T-helper 1 cell treated with Interleukin-12 subunit alpha and Interleukin-12 subunit beta and Interleukin-4 antibody, amounts not matched to agents 30 μg/mL and 1 μg/mL, for 36 hours (primary cell): ENCODE data around the gene LRRC59.

Source experiments
- H3K27ac Mint-ChIP-seq: one replicate; pipeline ENCODE4 v1.8.0; 2021; ENCODE audit warnings: mild to moderate bottlenecking, mixed read lengths
- H3K27me3 Mint-ChIP-seq: one replicate; pipeline ENCODE4 v1.8.0; 2021; ENCODE audit warnings: low read depth, mixed read lengths
- H3K36me3 Mint-ChIP-seq: one replicate; pipeline ENCODE4 v1.8.0; 2021; ENCODE audit warnings: low read depth, mixed read lengths
- H3K4me1 Mint-ChIP-seq: one replicate; pipeline ENCODE4 v1.8.0; 2021; ENCODE audit warnings: low read depth, mixed read lengths
- H3K4me3 Mint-ChIP-seq: one replicate; pipeline ENCODE4 v1.8.0; 2021; ENCODE audit warnings: mild to moderate bottlenecking, moderate library complexity, mixed read lengths
- H3K9me3 Mint-ChIP-seq: one replicate; pipeline ENCODE4 v1.8.0; 2021; ENCODE audit warnings: mixed read lengths

The LRRC59 gene

DNA sequence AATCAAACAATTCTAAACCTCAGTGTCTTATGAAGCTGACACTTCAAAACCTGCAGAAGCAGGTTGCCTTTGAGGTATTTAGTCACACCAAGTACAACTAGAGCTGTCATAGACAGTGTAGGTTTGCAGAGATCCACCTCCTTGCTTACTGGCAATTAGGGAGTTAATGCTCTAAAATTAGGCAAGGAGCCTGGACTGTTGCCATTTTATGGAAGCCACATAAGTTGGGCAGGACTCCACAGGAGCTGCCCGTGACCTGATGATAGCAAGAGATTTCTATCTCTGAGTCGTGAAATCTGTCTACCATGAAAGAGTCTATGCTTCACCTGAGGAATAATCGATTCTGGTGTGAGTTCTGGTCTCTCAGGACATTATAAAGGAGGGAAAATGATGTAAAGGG lies 15.4 kb downstream of the LRRC59 start:
- peaks cover 3% of the 10 kb centered on the region for H3K4me1 Mint-ChIP-seq

DNA sequence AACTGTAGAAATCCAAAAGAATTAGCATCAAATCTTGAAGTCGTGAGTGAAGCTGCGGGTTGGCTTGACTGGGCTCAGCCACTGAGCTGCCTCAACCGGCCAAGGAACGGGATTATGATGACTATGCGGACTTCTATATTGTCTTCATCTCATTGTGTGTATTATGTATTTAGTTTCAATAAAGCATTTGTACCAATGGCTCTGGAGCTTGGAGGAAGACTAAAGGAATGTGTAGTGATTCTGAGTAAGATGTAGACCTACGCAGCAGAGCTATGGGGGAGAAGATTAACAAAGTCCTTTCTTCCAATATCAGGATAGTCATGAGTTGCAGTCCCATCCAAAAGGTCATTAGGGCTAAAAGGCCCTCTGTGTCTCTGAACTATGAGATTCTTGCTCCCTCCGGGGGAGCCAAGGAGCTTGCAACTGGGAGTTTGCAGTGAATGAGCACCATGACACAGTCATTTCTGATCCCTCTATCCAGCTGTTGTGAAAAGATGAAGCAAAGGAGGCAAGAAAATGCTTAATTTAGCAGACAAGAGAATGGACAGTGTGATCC lies 16.0 kb downstream of the LRRC59 start:
- no peak overlapping the region for H3K4me3 Mint-ChIP-seq
- peaks cover 40% of the 10 kb centered on the region for H3K36me3 Mint-ChIP-seq
- H3K4me1 Mint-ChIP-seq: no peaks in the 10 kb centered on the region
- no peaks in the 10 kb centered on the region for H3K9me3 Mint-ChIP-seq
- no peaks in the 10 kb centered on the region for H3K27me3 Mint-ChIP-seq
- no peak overlapping the region for H3K27ac Mint-ChIP-seq

More for the DNA sequence above, 15.4 kb downstream of the LRRC59 start:
- H3K4me3 Mint-ChIP-seq: no peak overlapping the region
- H3K27ac Mint-ChIP-seq: no peak overlapping the region
- H3K9me3 Mint-ChIP-seq: no peaks in the 10 kb centered on the region
- H3K36me3 Mint-ChIP-seq: peaks cover 46% of the 10 kb centered on the region
- H3K27me3 Mint-ChIP-seq: no peaks in the 10 kb centered on the region

DNA sequence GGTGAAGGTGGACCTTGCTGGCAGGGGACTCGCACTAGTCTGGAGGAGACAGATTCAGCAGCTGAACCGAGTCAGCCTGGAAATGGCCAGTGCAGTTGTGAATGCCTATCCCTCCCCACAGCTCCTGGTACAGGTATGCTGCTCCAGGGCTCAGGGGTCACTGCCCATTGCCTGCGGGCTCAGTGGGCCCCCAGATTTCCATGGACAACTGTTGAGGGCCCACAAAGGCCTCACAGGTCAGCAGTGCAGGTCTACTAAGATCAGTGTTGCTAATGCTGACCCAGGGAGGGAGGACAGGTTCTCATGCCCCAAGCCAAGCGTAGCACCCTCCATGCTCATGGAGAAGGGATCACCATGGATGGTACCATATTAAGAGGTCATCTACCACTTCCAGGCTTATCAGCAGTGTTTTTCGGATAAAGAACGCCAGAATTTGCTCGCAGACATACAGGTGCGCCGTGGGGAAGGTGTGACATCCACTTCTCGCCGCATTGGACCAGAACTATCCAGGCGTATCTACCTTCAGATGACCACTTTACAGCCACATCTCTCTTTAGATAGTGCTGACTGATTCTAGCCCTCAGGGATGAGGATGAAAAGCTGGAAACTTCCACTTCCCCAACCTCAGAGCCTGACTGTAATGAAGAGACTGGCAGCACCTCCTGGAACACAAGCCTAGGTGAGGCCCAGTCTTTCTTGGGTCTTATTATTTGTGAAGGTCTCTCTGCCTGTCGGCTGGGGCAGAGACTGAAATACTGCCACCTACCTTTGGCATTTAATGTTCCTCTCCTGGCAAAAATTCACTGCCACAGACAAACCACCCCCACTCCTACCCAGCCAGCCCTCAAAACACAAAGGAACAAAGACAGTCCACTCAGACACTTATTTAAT lies 16.7 kb downstream of the LRRC59 start:
- Mint-ChIP-seq H3K9me3 (no peaks in the 10 kb centered on the region), H3K4me1 (no peaks in the 10 kb centered on the region), H3K27me3 (no peaks in the 10 kb centered on the region), H3K4me3 (no peak overlapping the region), H3K27ac (no peak overlapping the region), H3K36me3 (peaks cover 41% of the 10 kb centered on the region)

DNA sequence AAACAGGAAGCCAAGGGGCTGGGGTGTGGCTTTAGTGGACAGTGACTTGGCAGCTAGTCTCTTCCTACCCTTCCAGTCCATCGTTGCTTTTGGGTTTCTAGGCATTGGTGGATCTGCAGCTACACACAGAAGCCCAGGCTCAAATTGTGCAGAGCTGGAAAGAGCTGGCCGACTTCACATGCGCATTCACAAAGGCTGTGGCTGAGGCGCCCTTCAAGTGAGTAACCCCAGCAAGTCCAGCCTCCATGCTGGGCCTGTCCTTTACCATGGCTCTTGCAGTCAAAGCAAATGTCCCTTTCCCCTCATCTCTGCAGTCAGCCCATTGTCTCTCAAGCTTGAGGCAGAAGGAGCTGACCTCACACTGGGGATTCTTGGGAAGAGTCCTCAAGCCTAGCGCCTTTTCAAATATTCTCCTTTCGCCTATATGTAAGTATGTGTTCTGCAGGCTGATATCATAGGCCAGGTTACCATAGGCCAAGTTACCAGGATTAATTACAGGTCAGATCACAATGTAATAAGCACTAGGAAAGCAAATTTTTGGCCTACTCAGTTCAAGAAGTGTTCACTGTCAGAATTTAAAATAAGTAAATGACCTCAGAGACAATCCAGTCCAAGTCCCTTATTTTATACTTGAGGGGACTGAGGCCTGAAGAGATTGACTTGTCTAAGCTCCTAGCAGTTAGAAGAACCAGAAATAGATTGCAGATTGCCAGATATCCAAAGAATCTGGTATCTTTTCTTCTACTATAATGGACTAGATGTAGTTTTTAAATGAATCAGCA lies 17.8 kb downstream of the LRRC59 start:
- no peaks in the 10 kb centered on the region for H3K4me1 Mint-ChIP-seq
- no peak overlapping the region for H3K4me3 Mint-ChIP-seq
- H3K9me3 Mint-ChIP-seq: no peaks in the 10 kb centered on the region
- peaks cover 31% of the 10 kb centered on the region for H3K36me3 Mint-ChIP-seq
- H3K27ac Mint-ChIP-seq: no peak overlapping the region
- no peaks in the 10 kb centered on the region for H3K27me3 Mint-ChIP-seq

DNA sequence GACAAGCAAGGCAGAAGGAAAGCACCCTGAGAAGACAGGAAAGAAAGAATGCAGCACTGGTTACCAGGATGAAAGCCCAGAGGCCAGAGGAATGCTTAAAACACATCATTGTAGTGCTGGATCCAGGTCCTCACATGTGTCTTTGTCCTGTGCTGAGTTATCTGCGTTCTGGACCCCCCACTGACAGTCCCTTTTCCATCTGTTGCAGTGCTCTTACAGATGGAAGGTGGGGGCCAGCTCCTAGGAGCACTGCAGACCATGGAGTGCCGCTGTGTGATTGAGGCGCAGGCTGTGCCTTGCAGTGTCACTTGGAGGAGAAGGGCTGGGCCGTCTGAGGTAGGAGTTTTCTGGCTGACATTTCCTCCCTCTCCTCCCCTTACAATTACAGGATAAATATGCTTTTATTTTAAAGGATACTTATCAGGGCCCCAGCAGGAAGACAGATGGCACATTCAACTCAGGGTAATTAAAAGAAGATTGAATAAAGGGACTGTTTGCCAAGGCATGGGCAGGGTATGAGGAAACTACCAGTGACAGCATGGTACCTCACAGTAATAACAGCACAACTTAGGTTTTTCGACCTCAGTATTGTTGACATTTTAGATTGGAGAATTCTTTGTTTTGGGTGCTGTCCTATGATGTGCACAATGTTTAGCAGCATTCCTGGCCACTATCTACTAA lies 21.3 kb downstream of the LRRC59 start:
- peaks cover 18% of the 10 kb centered on the region for H3K4me1 Mint-ChIP-seq
- H3K4me3 Mint-ChIP-seq: no peak overlapping the region
- no peaks in the 10 kb centered on the region for H3K27me3 Mint-ChIP-seq
- no peaks in the 10 kb centered on the region for H3K9me3 Mint-ChIP-seq
- H3K36me3 Mint-ChIP-seq: peaks cover 24% of the 10 kb centered on the region
- no peak overlapping the region for H3K27ac Mint-ChIP-seq

DNA sequence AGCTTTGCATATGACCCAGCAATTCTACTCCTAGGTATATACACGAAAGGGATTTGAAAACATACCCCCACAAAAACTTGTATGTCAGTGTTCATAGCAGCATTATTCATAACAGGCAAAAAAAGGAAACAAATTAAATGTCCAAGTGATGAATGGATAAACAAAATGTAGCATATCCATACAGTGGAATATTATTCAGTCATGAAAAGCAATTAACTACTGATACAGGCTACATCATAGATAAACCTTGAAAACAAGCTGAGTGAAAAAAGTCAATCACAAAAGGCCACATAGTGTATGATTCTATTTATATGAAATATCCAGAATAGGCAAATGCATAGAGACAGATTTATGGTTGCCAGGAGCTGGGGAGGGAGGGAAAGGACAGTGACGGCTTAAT lies 23.6 kb downstream of the LRRC59 start:
- peak overlapping the region; percentile 97 for H3K27ac Mint-ChIP-seq
- H3K4me3 Mint-ChIP-seq: peak overlapping the region; percentile 92
- H3K9me3 Mint-ChIP-seq: no peaks in the 10 kb centered on the region
- H3K27me3 Mint-ChIP-seq: no peaks in the 10 kb centered on the region
- peaks cover 21% of the 10 kb centered on the region for H3K4me1 Mint-ChIP-seq
- H3K36me3 Mint-ChIP-seq: peaks cover 21% of the 10 kb centered on the region

DNA sequence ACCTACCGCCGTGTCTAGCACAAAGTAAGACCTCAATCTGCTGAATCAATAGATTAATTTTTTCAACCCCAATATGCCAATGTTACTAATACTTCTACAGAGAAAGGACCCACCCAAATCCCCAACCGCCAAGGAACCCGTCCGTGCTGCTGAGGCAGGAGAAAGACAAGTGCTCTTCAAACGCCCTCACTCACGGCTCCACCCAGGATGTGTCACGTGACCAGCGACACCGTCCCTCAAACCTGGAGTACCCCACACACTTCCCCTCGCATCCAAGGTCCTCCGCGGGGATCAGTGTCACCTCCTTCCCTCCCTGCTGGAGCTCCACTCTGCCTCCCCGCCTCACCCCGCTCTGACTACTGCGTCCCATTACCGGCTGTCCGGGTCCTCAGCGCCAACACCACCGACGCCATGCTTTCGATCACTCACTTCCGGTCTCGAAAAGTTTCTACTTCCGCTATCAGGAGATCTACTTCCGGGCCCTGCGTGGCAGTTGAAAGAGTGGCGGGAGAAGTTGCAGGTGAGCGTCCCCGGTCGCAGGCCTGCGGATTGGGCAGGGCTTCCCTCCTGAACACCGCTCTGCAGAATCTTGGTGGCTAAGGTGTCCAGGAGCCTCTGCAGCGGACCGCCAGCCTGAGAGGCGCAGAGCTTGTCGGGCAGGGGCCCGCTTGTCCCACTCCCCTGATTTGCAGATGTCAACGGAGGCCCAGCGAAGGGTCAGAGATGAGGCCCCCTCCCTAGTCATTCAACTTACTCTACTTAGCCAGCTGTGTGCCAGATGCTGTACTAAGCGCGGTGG lies 24.4 kb downstream of the LRRC59 start, which contains the start of the genes EME1 and MRPL27:
EME1 (plus strand) TSS at position 472 of the 799 bp plus-strand sequence. CDS start 1,980 bp downstream, outside the sequence.
MRPL27 (minus strand) TSS at position 427 of the 799 bp plus-strand sequence; CDS start at position 413, 14 bp downstream.
- H3K4me3 Mint-ChIP-seq: peak within 1 kb of the TSS; percentile 92
- peaks cover 21% of the 10 kb centered on the region for H3K4me1 Mint-ChIP-seq
- peaks cover 29% of the 10 kb centered on the region for H3K36me3 Mint-ChIP-seq
- H3K9me3 Mint-ChIP-seq: no peaks in the 10 kb centered on the region
- peak within 1 kb of the TSS; percentile 97 for H3K27ac Mint-ChIP-seq
- no peaks in the 10 kb centered on the region for H3K27me3 Mint-ChIP-seq

DNA sequence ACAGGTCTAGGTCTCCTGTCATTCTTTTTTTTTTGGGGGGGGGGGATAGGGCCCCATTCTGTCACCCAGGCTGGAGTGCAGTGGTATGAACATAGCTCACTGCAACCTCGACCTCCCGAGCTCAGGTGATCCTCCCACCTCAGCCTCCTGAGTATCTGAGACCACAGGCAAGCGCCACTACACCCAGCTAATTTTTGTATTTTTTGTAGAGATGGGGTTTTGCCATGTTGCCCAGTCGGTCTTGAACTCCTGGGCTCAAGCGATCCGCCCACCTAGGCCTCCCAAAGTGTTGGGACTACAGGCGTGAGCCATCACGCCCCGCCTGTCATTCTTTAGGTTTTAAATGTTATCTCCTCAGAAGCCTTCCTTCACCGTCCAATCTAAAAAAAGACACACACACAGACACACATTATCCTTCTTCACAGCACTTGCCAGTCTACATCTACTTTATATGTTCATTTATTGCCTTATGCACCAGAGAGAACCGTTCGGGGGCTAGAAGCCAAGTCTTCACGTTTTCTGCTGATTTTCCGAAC lies 25.0 kb downstream of the LRRC59 start:
- Mint-ChIP-seq H3K4me3 (peak overlapping the region; percentile 92), H3K36me3 (peaks cover 34% of the 10 kb centered on the region), H3K27ac (peak overlapping the region; percentile 97), H3K27me3 (no peaks in the 10 kb centered on the region), H3K9me3 (no peaks in the 10 kb centered on the region), H3K4me1 (peaks cover 21% of the 10 kb centered on the region)

DNA sequence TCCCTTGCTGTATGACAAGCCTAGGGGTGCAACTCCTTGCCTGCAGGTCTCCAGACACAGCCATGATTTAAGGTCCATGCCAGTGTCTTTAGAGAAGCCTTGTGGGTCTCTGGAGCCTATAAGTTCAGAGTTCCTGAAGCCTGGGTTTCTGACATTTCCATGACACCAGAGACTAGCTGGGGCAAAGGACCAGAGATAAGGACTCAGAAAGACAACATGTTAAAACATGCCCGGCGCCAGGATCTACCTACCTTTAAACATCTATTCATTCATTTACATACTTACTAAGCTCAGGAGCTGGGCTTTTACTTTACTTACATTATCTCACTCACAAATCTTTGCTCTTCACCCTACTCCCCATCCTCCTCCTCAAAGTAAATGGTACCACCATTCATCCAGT lies 25.8 kb downstream of the LRRC59 start:
- Mint-ChIP-seq H3K4me3 (peak overlapping the region; percentile 92), H3K27ac (peak overlapping the region; percentile 97), H3K9me3 (no peaks in the 10 kb centered on the region), H3K36me3 (peaks cover 34% of the 10 kb centered on the region), H3K4me1 (peaks cover 21% of the 10 kb centered on the region), H3K27me3 (no peaks in the 10 kb centered on the region)

DNA sequence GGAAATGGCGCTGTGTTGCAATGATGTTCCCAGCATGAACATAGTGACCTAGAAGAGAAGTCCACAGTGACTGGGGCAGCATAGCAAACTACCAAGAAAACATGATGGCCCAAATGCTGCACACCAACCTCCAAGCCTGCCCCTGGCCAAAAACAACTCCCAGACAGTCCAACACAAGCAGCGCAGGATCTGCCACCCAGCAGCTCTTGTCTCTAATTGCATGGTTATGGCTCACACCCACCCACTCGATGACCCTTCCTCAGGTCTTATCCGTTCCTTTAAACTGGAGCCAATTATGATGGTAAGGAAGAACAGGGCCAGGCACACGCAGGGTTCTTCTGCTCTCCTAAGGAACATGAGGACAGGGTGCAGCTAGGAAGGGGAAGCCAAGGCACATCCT lies 27.3 kb downstream of the LRRC59 start:
- Mint-ChIP-seq H3K27me3 (no peaks in the 10 kb centered on the region), H3K9me3 (no peaks in the 10 kb centered on the region), H3K27ac (no peak overlapping the region), H3K36me3 (peaks cover 37% of the 10 kb centered on the region), H3K4me3 (no peak overlapping the region), H3K4me1 (peaks cover 21% of the 10 kb centered on the region)

DNA sequence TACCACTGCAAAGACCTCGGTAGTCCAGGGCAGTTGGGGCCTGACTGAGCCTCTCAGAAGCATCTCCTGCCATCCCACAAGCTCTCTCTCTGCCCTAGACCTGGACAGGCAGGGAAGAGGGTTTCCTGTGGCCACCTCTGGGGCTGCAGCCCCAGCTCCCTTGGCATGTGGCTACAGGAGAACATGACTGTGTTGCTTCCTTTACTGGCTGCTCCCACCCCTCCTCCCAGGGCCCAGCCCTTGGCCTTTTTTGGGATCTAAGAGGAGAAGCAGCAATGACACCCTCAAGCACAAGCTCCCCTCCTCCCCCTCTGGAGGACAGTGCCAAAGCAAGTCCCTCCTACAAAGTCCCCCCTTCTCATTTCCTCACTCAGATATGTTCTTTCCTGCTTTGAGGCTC lies 29.9 kb downstream of the LRRC59 start:
- H3K4me1 Mint-ChIP-seq: peaks cover 15% of the 10 kb centered on the region
- H3K4me3 Mint-ChIP-seq: no peak overlapping the region
- no peaks in the 10 kb centered on the region for H3K27me3 Mint-ChIP-seq

DNA sequence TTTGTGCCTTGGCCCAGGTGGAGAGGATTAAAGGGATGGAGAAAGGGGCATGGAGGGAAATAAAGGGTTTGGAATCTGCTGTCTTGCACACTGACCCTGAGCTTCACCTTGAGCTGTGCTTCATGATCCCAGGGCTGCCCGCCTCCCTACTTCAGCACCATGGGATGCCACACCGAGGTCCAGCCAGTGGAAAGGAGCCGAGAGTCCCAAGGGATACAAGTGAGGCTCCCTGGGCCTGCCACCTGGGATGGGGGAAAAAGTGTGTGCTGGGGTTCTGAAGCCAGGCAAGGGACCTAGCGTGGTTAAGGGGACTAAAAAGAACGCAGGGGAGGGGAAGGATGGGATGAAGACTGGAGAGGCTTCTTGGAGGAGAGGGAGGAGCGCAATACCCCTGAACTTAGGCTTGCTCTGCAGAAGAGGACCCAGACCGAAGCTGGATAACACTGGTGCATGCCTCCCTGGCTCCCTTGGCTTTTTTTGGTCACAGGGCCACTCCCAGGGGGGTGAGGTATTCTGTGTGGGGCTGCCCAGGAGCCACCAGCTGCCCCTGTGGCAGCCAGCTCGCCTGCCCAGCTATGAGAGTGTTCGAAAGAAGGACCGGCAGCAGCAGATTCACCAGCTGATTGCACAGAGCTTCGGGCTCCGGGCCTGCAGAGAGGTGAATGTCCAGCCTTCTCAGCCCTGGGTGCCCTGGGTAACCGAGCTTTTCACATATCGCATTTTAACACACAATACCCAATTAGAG lies 31.5 kb downstream of the LRRC59 start:
- H3K36me3 Mint-ChIP-seq: peaks cover 26% of the 10 kb centered on the region
- H3K27me3 Mint-ChIP-seq: no peaks in the 10 kb centered on the region
- H3K4me3 Mint-ChIP-seq: no peak overlapping the region
- H3K9me3 Mint-ChIP-seq: no peaks in the 10 kb centered on the region
- no peak overlapping the region for H3K27ac Mint-ChIP-seq
- peaks cover 11% of the 10 kb centered on the region for H3K4me1 Mint-ChIP-seq

More for the DNA sequence above, 29.9 kb downstream of the LRRC59 start:
- Mint-ChIP-seq H3K27ac (no peak overlapping the region), H3K36me3 (peaks cover 34% of the 10 kb centered on the region), H3K9me3 (no peaks in the 10 kb centered on the region)

DNA sequence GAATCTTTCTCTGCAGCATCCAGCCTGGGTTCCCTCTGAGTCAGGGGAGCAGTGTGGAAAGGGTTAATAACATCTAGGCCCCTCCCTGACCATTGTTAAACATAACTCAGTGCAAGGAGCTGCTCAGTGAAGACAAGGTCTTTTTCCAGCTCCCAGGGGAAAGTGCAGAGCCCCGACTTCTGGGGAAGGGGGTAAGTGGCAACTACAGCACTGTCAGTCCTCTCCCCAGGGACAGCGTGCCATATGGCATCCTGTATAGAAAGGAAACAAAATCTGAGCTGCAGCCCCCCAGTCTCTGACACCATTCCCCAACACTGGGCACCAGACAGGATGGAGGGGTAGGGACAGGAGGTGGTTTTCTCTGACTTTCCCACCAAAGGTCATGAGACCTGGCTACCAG lies 32.2 kb downstream of the LRRC59 start:
- no peaks in the 10 kb centered on the region for H3K9me3 Mint-ChIP-seq
- peaks cover 22% of the 10 kb centered on the region for H3K36me3 Mint-ChIP-seq
- H3K4me3 Mint-ChIP-seq: no peak overlapping the region
- H3K4me1 Mint-ChIP-seq: peaks cover 8% of the 10 kb centered on the region
- H3K27ac Mint-ChIP-seq: no peak overlapping the region
- H3K27me3 Mint-ChIP-seq: no peaks in the 10 kb centered on the region
